Natural killer cell (primary cell): ENCODE measurements around the gene KLHL8. TPM values are rescaled to one million over a fixed set of nuclear protein-coding genes. Genes with fewer than 3 reads are reported as not detected.

Experiments
- ATAC-seq, 3 donors: fragments of 150-1000 bp in 2 of 3; fragments of 200-7000 bp in 1 of 3; cut with Tn5 transposase; 1 replicate in 1 of 3; 2 replicates in 2 of 3; pipeline ENCODE4 v1.10.0; 2021; ENCODE audit warnings: mild to moderate bottlenecking in 2 of 3, moderate library complexity in 2 of 3
- DNase-seq, 2 donors: peaks; one replicate each; pipeline versions ENCODE4 v3.0.0 to v3.0.0-alpha.2; 2013 to 2021; ENCODE audit warnings: mixed read lengths in 1 of 2
- H3K27ac ChIP-seq: one replicate; pipeline ENCODE4 v1.5.1; 2013; ENCODE audit warnings: mild to moderate bottlenecking, low read length
- H3K27me3 ChIP-seq: one replicate; pipeline ENCODE4 v1.6.1; 2013; ENCODE audit warnings: low read length; ENCODE audit not compliant: control insufficient read depth, insufficient read depth
- H3K36me3 ChIP-seq: one replicate; pipeline ENCODE4 v1.6.1; 2013; ENCODE audit warnings: low read length; ENCODE audit not compliant: control insufficient read depth, insufficient read depth
- H3K4me1 ChIP-seq: one replicate; pipeline ENCODE4 v1.6.1; 2013; ENCODE audit warnings: low read length; ENCODE audit not compliant: control insufficient read depth, insufficient read depth
- H3K4me3 ChIP-seq: one replicate; pipeline ENCODE4 v1.5.1; 2013; ENCODE audit warnings: low read length
- H3K9me3 ChIP-seq: one replicate; pipeline ENCODE4 v1.6.1; 2013; ENCODE audit warnings: low read length; ENCODE audit not compliant: control insufficient read depth, insufficient read depth
- H3K27ac Mint-ChIP-seq, 2 donors: one replicate each; pipeline ENCODE4 v1.8.0; 2022; ENCODE audit warnings: mild to moderate bottlenecking in 2 of 2, mixed read lengths in 2 of 2, moderate library complexity in 1 of 2
- H3K27me3 Mint-ChIP-seq, 2 donors: one replicate each; pipeline ENCODE4 v1.8.0; 2022; ENCODE audit warnings: low read depth in 2 of 2, mixed read lengths in 2 of 2
- H3K36me3 Mint-ChIP-seq: one replicate; pipeline ENCODE4 v1.8.0; 2022; ENCODE audit warnings: mixed read lengths
- H3K4me1 Mint-ChIP-seq, 2 donors: one replicate each; pipeline ENCODE4 v1.8.0; 2022; ENCODE audit warnings: mixed read lengths in 2 of 2
- H3K4me3 Mint-ChIP-seq: one replicate; pipeline ENCODE4 v1.8.0; 2022; ENCODE audit warnings: mild to moderate bottlenecking, moderate library complexity, mixed read lengths
- H3K9me3 Mint-ChIP-seq, 2 donors: one replicate each; pipeline ENCODE4 v1.8.0; 2022; ENCODE audit warnings: mixed read lengths in 2 of 2
- WGBS: methylation state at CpG from one replicate; pipeline ENCODE4 v1.1.7; 2013; ENCODE audit warnings: missing lambda C conversion rate; ENCODE audit not compliant: insufficient coverage; 5-methylcytosine and 5-hydroxymethylcytosine counted together
- intact Hi-C: fragments of 100-400 bp; cut with micrococcal nuclease; formaldehyde crosslinking; loops from one replicate; pipeline ENCODE4 v1.14.2; 2022
- total RNA-seq, 4 donors: library from RNA; stranded (reverse); fragments of 120-200 nt in 1 of 4; gene quantifications; one replicate each; pipeline versions ENCODE4 v1.2.3 to v1.2.4, GENCODE V29; 2013 to 2022
- TF ChIP-seq, protein P1 (sequence below): fragments of 200-600 bp; IDR thresholded peaks from one replicate; pipeline ENCODE4 v1.8.0; 2022; ENCODE audit warnings: antibody characterized with exemption

KLHL8 gene
- total RNA-seq, 3 donors from 2014 or later (not counting 1 experiment from before 2014, with no cell fraction given) = 8.3 to 11.2 (median 9.1) TPM

DNA sequence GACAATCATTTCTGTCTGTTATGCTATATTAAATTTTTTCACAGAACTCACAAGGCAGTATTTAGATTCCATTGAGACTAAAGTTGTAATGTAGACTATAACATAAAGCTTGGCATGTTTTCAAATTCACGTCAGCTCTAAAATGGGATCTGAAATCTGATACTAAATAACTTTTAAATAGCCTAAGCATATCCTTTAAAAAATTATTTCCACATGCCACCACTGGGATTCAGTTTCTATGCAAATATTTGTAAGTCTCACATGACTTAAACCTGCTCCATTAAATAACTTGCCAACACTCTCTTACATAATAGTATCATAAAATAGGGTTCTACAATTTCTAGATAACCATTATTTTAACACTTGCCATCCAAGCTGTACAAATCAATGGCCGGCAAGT is 32.4 kb downstream of the KLHL8 start:
- no peak for DNase-seq
- no peaks in the 10 kb centered on the region for H3K9me3 Mint-ChIP-seq
- H3K4me1 ChIP-seq = no peaks in the 10 kb centered on the region
- no peak for ATAC-seq
- no peak overlapping the region for H3K4me3 ChIP-seq
- no peak overlapping the region for H3K27ac Mint-ChIP-seq
- intact Hi-C loops = no loop called here
- no peaks in the 10 kb centered on the region for H3K36me3 Mint-ChIP-seq
- no peak overlapping the region for H3K4me3 Mint-ChIP-seq
- no peak overlapping the region for H3K27ac ChIP-seq
- no peaks in the 10 kb centered on the region for H3K4me1 Mint-ChIP-seq
- no peaks in the 10 kb centered on the region for H3K27me3 ChIP-seq
- no peaks in the 10 kb centered on the region for H3K9me3 ChIP-seq
- no peaks in the 10 kb centered on the region for H3K27me3 Mint-ChIP-seq
- H3K36me3 ChIP-seq = no peaks in the 10 kb centered on the region
- 90% methylated on average over 2 of the region's 2 CpGs for WGBS
- TF ChIP-seq, protein P1, sequence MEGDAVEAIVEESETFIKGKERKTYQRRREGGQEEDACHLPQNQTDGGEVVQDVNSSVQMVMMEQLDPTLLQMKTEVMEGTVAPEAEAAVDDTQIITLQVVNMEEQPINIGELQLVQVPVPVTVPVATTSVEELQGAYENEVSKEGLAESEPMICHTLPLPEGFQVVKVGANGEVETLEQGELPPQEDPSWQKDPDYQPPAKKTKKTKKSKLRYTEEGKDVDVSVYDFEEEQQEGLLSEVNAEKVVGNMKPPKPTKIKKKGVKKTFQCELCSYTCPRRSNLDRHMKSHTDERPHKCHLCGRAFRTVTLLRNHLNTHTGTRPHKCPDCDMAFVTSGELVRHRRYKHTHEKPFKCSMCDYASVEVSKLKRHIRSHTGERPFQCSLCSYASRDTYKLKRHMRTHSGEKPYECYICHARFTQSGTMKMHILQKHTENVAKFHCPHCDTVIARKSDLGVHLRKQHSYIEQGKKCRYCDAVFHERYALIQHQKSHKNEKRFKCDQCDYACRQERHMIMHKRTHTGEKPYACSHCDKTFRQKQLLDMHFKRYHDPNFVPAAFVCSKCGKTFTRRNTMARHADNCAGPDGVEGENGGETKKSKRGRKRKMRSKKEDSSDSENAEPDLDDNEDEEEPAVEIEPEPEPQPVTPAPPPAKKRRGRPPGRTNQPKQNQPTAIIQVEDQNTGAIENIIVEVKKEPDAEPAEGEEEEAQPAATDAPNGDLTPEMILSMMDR = no peak

DNA sequence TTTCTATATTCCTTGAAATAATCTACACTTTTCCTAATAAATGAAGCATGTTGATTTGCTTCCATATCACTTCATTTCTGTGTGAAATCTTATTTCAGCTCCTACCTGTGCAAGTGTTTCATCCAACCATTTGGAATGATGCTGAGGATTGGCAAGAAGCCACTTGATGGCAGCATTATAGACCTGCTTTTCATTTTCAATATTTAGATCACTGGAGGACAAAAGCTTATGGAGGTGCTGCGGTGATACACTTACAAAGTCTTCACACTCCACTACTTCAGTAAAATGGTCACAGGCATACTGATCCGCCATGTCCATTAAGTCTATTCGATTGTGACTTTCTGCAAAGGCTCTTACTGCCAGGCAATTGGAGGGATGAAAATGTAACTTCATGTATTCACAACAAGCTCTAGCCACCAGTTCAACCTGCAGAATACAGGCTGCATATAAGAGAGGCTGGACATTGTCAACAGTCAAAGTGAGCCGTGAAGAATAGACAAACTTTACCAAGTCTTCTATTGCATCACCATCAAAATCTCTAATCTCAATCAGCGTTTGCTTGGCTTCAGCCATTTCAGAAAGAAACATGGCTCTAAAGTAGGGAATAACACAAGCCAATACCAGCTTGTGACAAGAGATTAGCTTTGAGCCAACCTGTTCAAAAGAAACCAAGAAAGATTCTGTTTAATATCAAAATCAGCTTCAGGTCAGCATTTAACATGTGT is 35.1 kb downstream of the KLHL8 start:
- intact Hi-C loops = no loop called here
- TF ChIP-seq, protein P1 = no peak
- Histone ChIP-seq H3K9me3 (no peaks in the 10 kb centered on the region), H3K27ac (no peak overlapping the region), H3K4me3 (no peak overlapping the region), H3K27me3 (no peaks in the 10 kb centered on the region), H3K4me1 (no peaks in the 10 kb centered on the region), H3K36me3 (no peaks in the 10 kb centered on the region)
- Mint-ChIP-seq H3K27ac (no peak overlapping the region), H3K9me3 (no peaks in the 10 kb centered on the region), H3K27me3 (no peaks in the 10 kb centered on the region), H3K36me3 (no peaks in the 10 kb centered on the region), H3K4me3 (no peak overlapping the region), H3K4me1 (peaks cover 0 to 2% of the 10 kb centered on the region in 2 donors)
- DNase-seq = no peak
- 97% methylated on average over 5 of the region's 5 CpGs for WGBS
- no peak for ATAC-seq

DNA sequence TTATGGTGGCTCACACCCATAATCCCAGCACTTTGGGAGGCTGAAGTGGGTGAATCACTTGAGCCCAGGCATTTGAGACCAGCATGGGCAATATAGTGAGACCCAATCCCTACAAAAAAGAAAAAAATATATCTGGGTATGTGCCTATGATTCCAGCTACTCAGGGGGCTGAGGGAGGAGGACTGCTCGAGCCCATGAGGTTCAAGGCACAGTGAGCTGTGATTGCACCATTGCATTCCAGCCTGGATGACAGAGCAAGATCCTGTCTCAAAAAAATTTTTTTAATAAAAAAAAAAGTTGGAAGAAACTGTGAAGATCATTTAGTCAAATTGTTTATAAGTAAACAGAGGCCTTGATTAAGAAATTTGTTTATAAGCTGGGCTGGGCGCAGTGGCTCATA is 39.7 kb downstream of the KLHL8 start:
- no peaks in the 10 kb centered on the region for H3K9me3 ChIP-seq
- H3K27me3 ChIP-seq = no peaks in the 10 kb centered on the region
- no peaks in the 10 kb centered on the region for H3K36me3 Mint-ChIP-seq
- H3K4me3 ChIP-seq = no peak overlapping the region
- no peaks in the 10 kb centered on the region for H3K27me3 Mint-ChIP-seq
- H3K4me3 Mint-ChIP-seq = no peak overlapping the region
- DNase-seq (no peak), ATAC-seq (no peak)
- H3K36me3 ChIP-seq = no peaks in the 10 kb centered on the region
- no peak overlapping the region for H3K27ac Mint-ChIP-seq
- no peaks in the 10 kb centered on the region for H3K4me1 ChIP-seq
- no peak overlapping the region for H3K27ac ChIP-seq
- H3K9me3 Mint-ChIP-seq = no peaks in the 10 kb centered on the region
- intact Hi-C loops = no loop called here
- peaks cover 0 to 6% of the 10 kb centered on the region in 2 donors for H3K4me1 Mint-ChIP-seq
- 100% methylated on average over 2 of the region's 2 CpGs for WGBS
- TF ChIP-seq, protein P1 = no peak

DNA sequence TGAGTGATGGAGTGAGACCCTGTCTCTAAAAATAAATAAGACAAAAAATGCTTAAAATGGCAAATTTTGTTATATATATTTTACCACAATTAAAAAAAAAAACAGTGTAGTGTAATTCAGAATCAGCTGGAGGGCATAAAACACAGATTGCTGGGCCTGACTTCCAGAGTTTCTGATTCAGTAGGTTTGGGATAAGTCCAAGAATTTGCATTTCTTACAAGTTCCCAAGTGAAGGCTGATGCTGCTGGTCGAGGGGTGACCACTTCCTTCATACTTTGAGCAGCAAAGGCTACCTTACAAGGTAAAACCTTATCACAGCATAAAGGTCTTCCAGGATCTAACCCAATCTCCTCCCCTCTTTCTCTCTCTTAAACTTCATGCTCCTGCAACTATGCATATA is 40.7 kb downstream of the KLHL8 start:
- Histone ChIP-seq H3K4me1 (no peaks in the 10 kb centered on the region), H3K27me3 (no peaks in the 10 kb centered on the region), H3K36me3 (no peaks in the 10 kb centered on the region), H3K27ac (no peak overlapping the region), H3K4me3 (no peak overlapping the region), H3K9me3 (no peaks in the 10 kb centered on the region)
- TF ChIP-seq, protein P1 = no peak
- H3K9me3 Mint-ChIP-seq = no peaks in the 10 kb centered on the region
- 35% methylated on average over 1 of the region's 1 CpG for WGBS
- H3K4me1 Mint-ChIP-seq = peaks cover 0 to 6% of the 10 kb centered on the region in 2 donors
- no peaks in the 10 kb centered on the region for H3K36me3 Mint-ChIP-seq
- H3K27ac Mint-ChIP-seq = no peak overlapping the region
- intact Hi-C loops = no loop called here
- H3K4me3 Mint-ChIP-seq = no peak overlapping the region
- no peaks in the 10 kb centered on the region for H3K27me3 Mint-ChIP-seq
- DNase-seq = no peak
- no peak for ATAC-seq
